Measurements from ENCODE around the gene BLOC1S1.
"Not testable (repeated sequence)": the region's sequence is repeated elsewhere in the genome, so short reads cannot be mapped to it uniquely, and the experiment has no call there.

Gene BLOC1S1

GRCh38 chr12:55743406-55744339, 27.8 kb downstream of the BLOC1S1 start:
- in situ Hi-C loops (cut with MboI; ENCODE audit: low sequenced_read_pairs), result no loop called here

DNA sequence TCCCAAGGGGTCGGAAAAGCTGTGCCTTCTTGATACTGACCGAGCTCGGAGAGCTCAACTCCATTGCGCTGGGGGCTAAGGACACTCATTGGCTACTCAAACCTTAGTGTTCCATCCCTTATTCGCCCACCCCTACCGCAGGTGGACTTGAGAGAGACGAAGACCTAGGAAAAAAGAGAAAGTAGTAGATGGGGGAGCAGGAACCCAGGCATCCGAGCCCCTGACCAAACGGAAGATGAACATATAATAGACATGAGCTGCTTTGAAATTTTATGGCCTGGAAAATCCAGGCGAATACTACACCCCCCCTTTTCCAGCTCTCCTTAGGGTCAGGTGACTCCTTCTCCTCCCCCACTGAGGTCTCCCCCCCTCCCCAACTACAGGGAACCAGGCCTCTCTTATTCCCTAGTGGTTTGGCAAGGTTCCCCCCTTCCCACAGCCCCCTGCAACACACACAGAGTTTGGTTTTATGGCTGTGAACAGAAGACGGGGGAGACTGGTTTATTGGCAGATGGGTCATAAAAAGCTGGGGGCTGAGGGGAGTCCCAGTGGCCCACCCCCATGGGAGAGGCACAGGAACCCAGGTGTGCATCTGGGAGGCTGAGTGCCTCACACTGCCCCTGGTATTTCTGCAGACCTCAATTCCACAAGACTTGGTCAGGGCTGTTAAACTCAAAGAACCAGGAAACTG, 28.6 kb downstream of the BLOC1S1 start:
- in situ Hi-C loops (cut with MboI; ENCODE audit: low sequenced_read_pairs), result no loop called here

DNA sequence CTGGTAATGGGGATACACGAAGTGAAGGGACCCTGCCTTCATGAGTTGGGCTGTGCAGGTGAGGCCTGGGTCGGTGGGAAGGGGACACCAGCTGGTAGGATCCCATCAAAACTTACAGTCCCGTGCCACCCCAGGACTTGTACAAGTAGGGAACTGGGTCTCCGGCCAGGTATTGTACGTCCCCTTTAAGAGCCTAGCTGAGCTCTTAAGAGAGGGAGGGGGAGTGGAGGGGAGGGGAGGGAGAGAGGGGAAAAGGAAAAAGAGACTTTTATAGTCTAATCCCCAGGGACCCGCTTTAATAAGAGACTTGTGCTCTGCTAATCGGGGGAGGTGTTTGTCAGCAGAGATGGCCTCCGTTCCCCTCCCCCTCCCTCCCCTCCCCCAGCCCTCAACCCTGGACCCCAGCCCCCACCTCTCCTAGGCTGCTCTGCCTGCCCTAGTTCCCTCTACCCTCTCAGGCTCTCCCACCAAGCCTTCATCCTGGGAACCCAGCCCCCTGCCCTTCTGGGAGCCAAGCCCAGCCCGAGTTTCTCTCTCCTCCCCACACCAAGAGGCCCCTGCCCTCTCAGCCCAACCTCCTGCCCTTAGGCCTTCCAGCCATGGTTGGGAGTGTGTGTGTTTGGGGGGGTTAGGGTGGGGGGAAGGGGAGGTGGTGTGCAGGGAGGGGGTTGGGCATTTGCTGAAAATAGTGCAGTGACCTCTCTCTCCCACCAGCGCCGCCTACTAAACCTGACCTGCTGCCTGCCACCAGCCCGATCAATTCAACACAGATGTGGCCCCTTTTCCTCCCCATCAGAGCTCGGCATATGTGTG, 29.7 kb downstream of the BLOC1S1 start:
- in situ Hi-C loops (cut with MboI; ENCODE audit: low sequenced_read_pairs), result no loop called here

GRCh38 chr12:55746174-55746912, 30.5 kb downstream of the BLOC1S1 start:
- in situ Hi-C loops (cut with MboI; ENCODE audit: low sequenced_read_pairs), result no loop called here

DNA sequence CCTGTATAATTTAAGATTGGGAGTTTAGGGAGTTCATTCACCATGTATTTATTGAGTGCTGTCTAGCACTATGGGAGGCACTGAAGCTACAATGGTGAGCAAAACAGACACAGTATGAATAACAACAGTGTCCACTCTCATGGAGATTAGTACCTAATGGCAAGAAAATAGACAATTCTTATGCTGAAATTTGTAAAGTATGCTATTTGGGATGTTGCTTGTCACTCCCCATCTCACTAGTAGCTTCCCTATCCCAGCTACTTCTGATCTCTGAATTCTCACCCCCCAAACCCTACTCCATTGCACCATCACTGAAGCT, 31.0 kb downstream of the BLOC1S1 start:
- in situ Hi-C loops (cut with MboI; ENCODE audit: low sequenced_read_pairs), result no loop called here

- in situ Hi-C loops (cut with MboI; ENCODE audit: low sequenced_read_pairs), result no loop called here
These were observed 32.6 kb downstream of the BLOC1S1 start for GRCh38 chr12:55748230-55748993.

GRCh38 chr12:55755246-55755645, 39.4 kb downstream of the BLOC1S1 start:
- in situ Hi-C loops (cut with MboI; ENCODE audit: low sequenced_read_pairs), result no loop called here

DNA sequence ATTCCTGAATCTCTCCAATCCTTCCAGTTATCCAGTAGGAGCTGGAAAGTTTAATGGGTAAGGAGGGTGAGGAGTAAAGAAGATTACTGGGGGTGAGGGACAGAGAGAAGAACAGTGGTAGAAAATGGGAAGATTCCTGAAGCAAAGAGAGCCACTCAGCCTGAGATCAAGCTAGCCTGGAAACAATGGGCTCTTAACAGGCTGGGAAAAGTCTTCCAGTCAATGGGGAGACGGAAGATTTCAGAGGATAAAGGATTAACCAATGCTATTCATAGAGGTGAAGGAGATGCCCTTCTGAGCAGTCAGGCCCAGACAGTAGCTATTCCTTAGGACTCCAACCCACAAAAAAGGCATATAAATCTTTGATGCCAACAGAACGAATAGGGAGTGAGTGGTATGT, 41.9 kb downstream of the BLOC1S1 start:
- in situ Hi-C loops (cut with MboI; ENCODE audit: low sequenced_read_pairs), result no loop called here

DNA sequence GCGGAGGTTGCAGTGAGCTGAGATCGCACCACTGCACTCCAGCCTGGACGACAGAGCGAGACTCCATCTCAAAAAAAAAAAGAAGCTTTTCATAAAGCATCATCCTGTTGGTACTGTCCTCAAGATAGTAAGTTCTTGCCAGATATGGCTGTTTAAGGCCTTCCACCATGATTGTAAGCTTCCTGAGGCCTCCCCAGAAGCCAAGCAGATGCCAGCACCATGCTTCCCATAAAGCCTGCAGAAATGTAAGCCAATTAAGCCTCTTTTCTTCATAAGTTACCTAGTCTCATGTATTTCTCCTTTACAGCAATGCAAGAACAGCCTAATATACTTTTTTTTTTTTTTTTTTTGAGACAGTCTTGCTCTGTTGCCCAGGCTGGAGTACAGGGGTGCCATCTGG, 42.7 kb downstream of the BLOC1S1 start:
- in situ Hi-C loops (cut with MboI; ENCODE audit: low sequenced_read_pairs), result not testable (repeated sequence)

GRCh38 chr12:55760663-55761062, 44.8 kb downstream of the BLOC1S1 start:
- in situ Hi-C loops (cut with MboI; ENCODE audit: low sequenced_read_pairs), result no loop called here

DNA sequence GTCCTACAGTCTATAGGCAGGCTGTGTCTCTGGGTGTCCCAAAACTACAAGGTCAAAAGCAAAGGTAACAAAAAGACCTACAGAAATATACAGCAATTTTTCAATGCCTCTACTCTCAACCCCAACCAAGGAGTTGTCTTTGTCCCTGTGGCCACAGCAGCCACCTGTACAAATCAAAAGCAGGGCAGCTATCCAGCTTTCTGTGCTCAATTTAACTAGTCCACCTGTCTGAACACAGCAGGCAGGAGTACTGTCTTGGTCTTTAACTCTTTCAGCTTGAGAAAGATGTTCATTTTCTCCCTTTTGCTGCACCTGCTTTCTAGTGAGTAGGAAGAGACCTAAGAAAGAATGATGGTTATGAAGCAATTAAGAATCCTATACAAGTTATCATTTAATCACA, 46.8 kb downstream of the BLOC1S1 start:
- in situ Hi-C loops (cut with MboI; ENCODE audit: low sequenced_read_pairs), result no loop called here

DNA sequence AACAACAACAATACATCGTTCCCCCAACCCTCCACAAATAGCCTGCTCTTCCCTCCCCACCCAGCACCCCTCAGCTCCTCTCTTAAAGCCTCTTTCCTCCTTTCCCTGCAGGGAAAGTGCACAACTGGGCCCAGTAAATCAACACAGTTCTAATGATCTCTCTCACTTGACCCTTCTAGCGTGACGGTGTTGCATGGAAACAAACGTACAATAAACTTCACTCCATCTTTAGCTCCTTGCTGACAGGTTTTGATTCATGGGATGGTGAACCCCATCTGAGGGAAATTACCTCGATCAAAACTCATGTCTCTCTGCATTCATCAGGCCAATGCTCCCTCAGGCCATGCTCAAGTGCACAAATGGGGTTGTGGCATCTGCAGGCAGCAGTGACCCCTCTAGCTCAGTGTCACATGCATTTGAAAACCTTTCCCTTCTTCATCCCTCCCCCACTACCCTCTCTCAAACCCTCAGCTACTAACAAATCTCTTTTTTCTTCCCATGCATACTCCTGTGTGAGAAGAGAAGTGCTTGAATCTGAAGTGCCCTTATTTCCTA, 50.0 kb downstream of the BLOC1S1 start:
- in situ Hi-C loops (cut with MboI; ENCODE audit: low sequenced_read_pairs), result no loop called here

DNA sequence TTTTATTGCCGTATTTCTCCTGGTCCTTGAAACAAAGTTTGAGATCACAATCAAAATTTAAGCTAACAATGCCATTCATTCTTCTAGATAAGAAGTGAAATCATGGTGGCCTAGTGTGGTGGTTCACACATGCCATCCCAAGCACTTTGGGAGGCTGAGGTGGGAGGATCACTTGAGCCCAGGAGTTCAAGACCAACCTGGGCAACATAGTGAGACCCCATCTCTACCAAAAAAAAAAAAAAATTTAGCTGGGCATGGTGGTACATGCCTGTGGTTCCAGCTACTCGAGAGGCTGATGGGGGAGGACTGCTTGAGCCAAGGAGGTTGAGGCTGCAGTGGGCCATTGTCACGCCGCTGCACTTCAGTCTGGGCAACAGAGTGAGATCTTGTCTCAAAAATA, 51.3 kb downstream of the BLOC1S1 start:
- in situ Hi-C loops (cut with MboI; ENCODE audit: low sequenced_read_pairs), result no loop called here
